Peyer's patch (tissue), 4 donors: Measurements from ENCODE around the gene EP400.

Source experiments
- CTCF ChIP-seq, 6 experiments: fragments of 450-650 bp in 4 of 6; fragments of 200-600 bp in 2 of 6; sonication (generic) in 1 of 6; IDR thresholded peaks; one replicate each; pipeline ENCODE4 v1.5.1; 2017 to 2019; ENCODE audit warnings: antibody characterized with exemption in 6 of 6, mild to moderate bottlenecking in 3 of 6, moderate library complexity in 1 of 6
- POLR2A ChIP-seq, 2 donors: fragments of 450-650 bp; IDR thresholded peaks; one replicate each; pipeline ENCODE4 v1.5.1; 2017; ENCODE audit warnings: antibody characterized with exemption in 2 of 2, mild to moderate bottlenecking in 2 of 2, moderate library complexity in 2 of 2

DNA sequence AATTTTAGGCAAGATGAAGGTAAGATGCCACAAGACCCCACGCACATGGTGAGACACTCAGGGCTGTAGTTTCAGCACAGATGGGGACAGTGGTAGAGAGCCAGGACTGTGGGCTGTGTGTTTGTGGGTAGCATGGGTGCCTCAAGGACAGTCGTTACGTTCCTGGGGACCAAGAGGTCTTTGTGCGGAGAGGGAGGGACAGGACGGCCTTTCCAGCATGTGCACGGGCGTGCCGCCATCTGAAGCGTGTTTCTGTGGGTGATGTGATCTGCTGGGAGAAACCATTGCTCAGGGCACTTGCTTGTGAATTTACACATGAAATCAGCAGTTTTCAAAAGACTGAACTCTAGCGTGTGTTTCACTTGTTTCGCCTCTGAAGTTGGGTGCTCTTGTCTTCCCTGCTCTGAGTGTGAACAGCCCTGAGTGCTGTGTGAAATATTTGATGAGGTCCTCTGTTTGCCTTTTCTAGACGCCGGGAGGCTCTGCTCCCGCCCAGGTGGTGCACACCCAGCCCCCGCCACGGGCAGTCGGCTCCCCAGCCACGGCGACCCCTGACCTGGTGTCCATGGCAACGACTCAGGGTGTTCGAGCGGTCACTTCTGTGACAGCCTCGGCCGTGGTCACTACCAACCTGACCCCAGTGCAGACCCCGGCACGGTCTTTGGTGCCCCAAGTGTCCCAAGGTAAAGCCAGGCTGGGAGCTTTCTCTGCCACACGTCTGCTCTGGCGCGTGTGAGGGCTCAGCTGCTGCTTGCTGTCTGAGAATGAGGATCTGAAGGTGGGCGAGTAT is 112.1 kb downstream of the EP400 start:
- TF ChIP-seq CTCF (IDR thresholded peaks at IDR 0.05) (no peak), POLR2A (IDR thresholded peaks at IDR 0.05) (no peak)
